GM21737 (cell line): ENCODE data around the gene GMEB2.
A peak's percentile ranks its signal among the peaks of the same experiment; 100 is the strongest.
"Not testable (repeated sequence)": the region's sequence is repeated elsewhere in the genome, so short reads cannot be mapped to it uniquely, and the experiment has no call there.

ENCODE experiments used
- ATAC-seq: cut with Tn5 transposase; IDR thresholded peaks from one replicate; pipeline ENCODE4 v1.9.1; 2021; ENCODE audit warnings: mild to moderate bottlenecking, moderate library complexity; ENCODE audit not compliant: unreplicated experiment

Gene GMEB2

GRCh38 chr20:63626424-63627128 lies at the start of gene GMEB2:
TSS of gene GMEB2 (minus strand) at chr20:63627101. CDS start at chr20:63619397, 7,704 bp downstream.
- ATAC-seq: peak; percentile 41

GRCh38 chr20:63675681-63676368 lies 48.9 kb upstream of the GMEB2 start:
- ATAC-seq: no peak

GRCh38 chr20:63673951-63674350 lies 47.0 kb upstream of the GMEB2 start:
- ATAC-seq: no peak

GRCh38 chr20:63672666-63673065 lies 45.8 kb upstream of the GMEB2 start:
- ATAC-seq: no peak

- not testable (repeated sequence) for ATAC-seq
Observed at GRCh38 chr20:63671695-63672094, 44.8 kb upstream of the GMEB2 start.

GRCh38 chr20:63668351-63668750 lies 41.5 kb upstream of the GMEB2 start:
- no peak for ATAC-seq

GRCh38 chr20:63667858-63668257 lies 41.0 kb upstream of the GMEB2 start:
- no peak for ATAC-seq

GRCh38 chr20:63665708-63666107 lies 38.8 kb upstream of the GMEB2 start:
- ATAC-seq: no peak

- no peak for ATAC-seq
Observed at GRCh38 chr20:63664861-63665594, 38.1 kb upstream of the GMEB2 start.

GRCh38 chr20:63664143-63664851 lies 37.4 kb upstream of the GMEB2 start:
- ATAC-seq: no peak

- ATAC-seq: no peak
Observed at GRCh38 chr20:63663332-63664066, 36.6 kb upstream of the GMEB2 start.

- ATAC-seq: no peak
Observed at GRCh38 chr20:63662813-63663189, 35.9 kb upstream of the GMEB2 start.

GRCh38 chr20:63661959-63662812 lies 35.3 kb upstream of the GMEB2 start:
- no peak for ATAC-seq

GRCh38 chr20:63661108-63661507 lies 34.2 kb upstream of the GMEB2 start:
- ATAC-seq: no peak

- no peak for ATAC-seq
Observed at GRCh38 chr20:63660622-63661021, 33.7 kb upstream of the GMEB2 start.

- not testable (repeated sequence) for ATAC-seq
Observed at GRCh38 chr20:63660174-63660573, 33.3 kb upstream of the GMEB2 start.

GRCh38 chr20:63659370-63659769 lies 32.5 kb upstream of the GMEB2 start:
- no peak for ATAC-seq

- ATAC-seq: peak; percentile 9
Observed at GRCh38 chr20:63658749-63659187, 31.9 kb upstream of the GMEB2 start.

GRCh38 chr20:63657937-63658748 lies 31.2 kb upstream of the GMEB2 start, which contains the start of gene RTEL1:
TSS of gene RTEL1 (plus strand) at chr20:63658312. CDS start at chr20:63659403, 1,091 bp downstream.
- peak; percentile 67 for ATAC-seq
